Measurements from ENCODE around the gene FOXO1.

DNA sequence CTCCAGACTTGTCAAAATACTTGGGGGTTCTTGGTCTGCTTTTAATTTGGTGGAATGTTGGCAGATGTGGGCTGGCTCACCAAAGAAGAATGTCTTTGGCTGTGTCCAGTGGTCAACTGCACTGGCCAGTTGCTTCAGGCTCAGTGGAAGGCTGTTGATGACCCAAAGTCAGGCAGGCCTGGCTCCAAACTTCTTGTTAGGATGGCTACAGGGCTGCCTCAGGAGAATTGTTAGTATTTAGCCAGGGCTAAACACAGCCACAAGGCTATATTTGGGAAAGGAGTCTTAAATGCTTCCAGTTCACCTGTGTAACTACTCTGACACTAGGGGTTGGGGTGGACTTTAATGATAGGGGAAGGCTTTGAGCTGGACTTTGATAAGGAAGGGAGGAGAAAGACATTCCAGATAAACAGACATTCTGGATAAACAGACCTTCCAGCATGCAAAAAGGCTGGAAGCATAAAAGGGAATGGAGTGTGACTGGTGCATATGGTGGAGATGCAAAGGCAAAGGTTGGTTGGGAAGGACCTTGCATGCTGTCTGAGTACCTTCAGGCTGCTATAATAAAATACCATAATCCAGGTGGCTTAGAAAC, 116.8 kb downstream of the FOXO1 start:
- TF ChIP-seq, protein P1, sequence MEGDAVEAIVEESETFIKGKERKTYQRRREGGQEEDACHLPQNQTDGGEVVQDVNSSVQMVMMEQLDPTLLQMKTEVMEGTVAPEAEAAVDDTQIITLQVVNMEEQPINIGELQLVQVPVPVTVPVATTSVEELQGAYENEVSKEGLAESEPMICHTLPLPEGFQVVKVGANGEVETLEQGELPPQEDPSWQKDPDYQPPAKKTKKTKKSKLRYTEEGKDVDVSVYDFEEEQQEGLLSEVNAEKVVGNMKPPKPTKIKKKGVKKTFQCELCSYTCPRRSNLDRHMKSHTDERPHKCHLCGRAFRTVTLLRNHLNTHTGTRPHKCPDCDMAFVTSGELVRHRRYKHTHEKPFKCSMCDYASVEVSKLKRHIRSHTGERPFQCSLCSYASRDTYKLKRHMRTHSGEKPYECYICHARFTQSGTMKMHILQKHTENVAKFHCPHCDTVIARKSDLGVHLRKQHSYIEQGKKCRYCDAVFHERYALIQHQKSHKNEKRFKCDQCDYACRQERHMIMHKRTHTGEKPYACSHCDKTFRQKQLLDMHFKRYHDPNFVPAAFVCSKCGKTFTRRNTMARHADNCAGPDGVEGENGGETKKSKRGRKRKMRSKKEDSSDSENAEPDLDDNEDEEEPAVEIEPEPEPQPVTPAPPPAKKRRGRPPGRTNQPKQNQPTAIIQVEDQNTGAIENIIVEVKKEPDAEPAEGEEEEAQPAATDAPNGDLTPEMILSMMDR (IDR thresholded peaks at IDR 0.05) = no peak
- TF ChIP-seq POLR2AphosphoS5 (IDR thresholded peaks at IDR 0.05) (no peak), POLR2A (IDR thresholded peaks at IDR 0.05) (no peak)
